GM19043 (cell line): ENCODE data around the gene CCIN.
A peak's percentile ranks its signal among the peaks of the same experiment; 100 is the strongest.

Experiments
- ATAC-seq: cut with Tn5 transposase; IDR thresholded peaks from one replicate; pipeline ENCODE4 v1.9.1; 2021; ENCODE audit warnings: low read depth; ENCODE audit not compliant: unreplicated experiment

Gene CCIN

GRCh38 chr9:36140086-36141084 is 28.8 kb upstream of the CCIN start:
- ATAC-seq: no peak

- ATAC-seq: no peak
These were observed 27.9 kb upstream of the CCIN start for GRCh38 chr9:36141288-36141687.

GRCh38 chr9:36141761-36142160 is 27.4 kb upstream of the CCIN start:
- ATAC-seq: no peak

GRCh38 chr9:36142510-36143244 is 26.5 kb upstream of the CCIN start:
- no peak for ATAC-seq

- ATAC-seq: no peak
These were observed 25.9 kb upstream of the CCIN start for GRCh38 chr9:36143245-36143641.

- no peak for ATAC-seq
These were observed 24.6 kb upstream of the CCIN start for GRCh38 chr9:36144309-36145232.

- ATAC-seq: no peak
These were observed 23.2 kb upstream of the CCIN start for GRCh38 chr9:36145970-36146369.

GRCh38 chr9:36146651-36147050 is 22.5 kb upstream of the CCIN start:
- ATAC-seq: no peak

- ATAC-seq: no peak
These were observed 21.6 kb upstream of the CCIN start for GRCh38 chr9:36147441-36148175.

- no peak for ATAC-seq
These were observed 20.7 kb upstream of the CCIN start for GRCh38 chr9:36148311-36149051.

- no peak for ATAC-seq
These were observed 20.0 kb upstream of the CCIN start for GRCh38 chr9:36149197-36149596.

- ATAC-seq: no peak
These were observed 18.4 kb upstream of the CCIN start for GRCh38 chr9:36150574-36151315.

- ATAC-seq: peak; percentile 80
These were observed 17.6 kb upstream of the CCIN start for GRCh38 chr9:36151316-36152210.

GRCh38 chr9:36152741-36153438 is 16.3 kb upstream of the CCIN start:
- ATAC-seq: no peak

- ATAC-seq: no peak
These were observed 15.4 kb upstream of the CCIN start for GRCh38 chr9:36153746-36154145.

- ATAC-seq: no peak
These were observed 14.7 kb upstream of the CCIN start for GRCh38 chr9:36154331-36154952.
